Measurements from ENCODE around the gene ZGPAT. TPM values are rescaled to one million over a fixed set of nuclear protein-coding genes. Genes with fewer than 3 reads are reported as not detected.

The ZGPAT gene
- total RNA-seq, 4 donors from 2014 or later, result 13.4 to 20.8 (median 15.5) TPM

DNA sequence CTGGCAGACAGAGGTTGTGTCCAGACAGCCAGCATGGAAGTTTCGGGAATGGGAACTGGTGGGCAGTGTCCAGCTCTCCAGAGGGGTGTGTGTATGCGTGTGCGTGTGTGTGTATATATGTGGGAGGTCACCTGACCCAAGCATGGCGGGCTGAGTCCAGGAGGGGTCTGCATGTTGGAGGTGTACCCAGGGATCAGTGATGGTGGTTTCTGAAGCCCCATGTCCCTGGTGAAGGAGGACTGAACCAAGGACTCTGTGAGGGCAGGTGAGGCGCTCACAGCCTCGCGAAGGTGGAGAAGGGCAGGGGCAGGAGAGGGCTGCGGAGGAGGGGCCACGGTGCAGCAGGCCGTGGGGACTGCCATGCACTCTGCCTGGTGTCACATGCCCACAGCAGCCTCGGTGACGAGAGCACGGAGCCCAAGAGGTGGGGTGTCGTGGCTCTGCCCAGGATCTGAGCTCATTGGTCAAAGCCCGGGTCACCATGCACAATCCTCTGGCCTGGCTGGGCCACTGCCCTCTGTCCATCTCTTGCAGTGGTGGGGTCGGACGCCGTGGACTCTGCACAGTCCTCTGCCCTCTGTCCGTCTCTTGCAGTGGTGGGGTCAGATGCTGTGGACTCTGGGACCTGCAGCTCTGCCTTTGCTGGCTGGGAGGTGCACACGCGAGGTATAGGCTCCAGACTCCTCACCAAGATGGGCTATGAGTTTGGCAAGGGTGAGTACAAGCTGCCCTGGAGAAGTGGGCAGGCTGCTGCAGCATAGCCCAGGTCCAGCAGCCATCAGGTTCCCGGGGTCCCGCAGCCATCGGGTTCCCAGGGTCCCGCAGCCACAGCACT, 26.5 kb downstream of the ZGPAT start:
- DNase-seq (no peak), ATAC-seq (no peak)
- in situ Hi-C loops (cut with MboI; ENCODE audit: low sequenced_read_pairs in 4 of 4), result no loop called here
- TF ChIP-seq POLR2A (IDR thresholded peaks at IDR 0.05), result no peak
- TF ChIP-seq, protein P1, sequence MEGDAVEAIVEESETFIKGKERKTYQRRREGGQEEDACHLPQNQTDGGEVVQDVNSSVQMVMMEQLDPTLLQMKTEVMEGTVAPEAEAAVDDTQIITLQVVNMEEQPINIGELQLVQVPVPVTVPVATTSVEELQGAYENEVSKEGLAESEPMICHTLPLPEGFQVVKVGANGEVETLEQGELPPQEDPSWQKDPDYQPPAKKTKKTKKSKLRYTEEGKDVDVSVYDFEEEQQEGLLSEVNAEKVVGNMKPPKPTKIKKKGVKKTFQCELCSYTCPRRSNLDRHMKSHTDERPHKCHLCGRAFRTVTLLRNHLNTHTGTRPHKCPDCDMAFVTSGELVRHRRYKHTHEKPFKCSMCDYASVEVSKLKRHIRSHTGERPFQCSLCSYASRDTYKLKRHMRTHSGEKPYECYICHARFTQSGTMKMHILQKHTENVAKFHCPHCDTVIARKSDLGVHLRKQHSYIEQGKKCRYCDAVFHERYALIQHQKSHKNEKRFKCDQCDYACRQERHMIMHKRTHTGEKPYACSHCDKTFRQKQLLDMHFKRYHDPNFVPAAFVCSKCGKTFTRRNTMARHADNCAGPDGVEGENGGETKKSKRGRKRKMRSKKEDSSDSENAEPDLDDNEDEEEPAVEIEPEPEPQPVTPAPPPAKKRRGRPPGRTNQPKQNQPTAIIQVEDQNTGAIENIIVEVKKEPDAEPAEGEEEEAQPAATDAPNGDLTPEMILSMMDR (IDR thresholded peaks at IDR 0.05 in 4 of 5, conservative IDR thresholded peaks at IDR 0.05 in 1 of 5), result no peak
- no peak overlapping the region for H3K4me3 ChIP-seq
- intact Hi-C loops (cut with DNase I; ENCODE audit: low total_unique reads), result no loop called here
- no peaks in the 10 kb centered on the region for H3K27me3 ChIP-seq
- H3K36me3 ChIP-seq, result peaks cover 0 to 35% of the 10 kb centered on the region in 2 donors
- no peak overlapping the region for H3K27ac ChIP-seq
- H3K9me3 ChIP-seq, result no peaks in the 10 kb centered on the region
- peaks cover 7 to 15% of the 10 kb centered on the region in 2 donors for H3K4me1 ChIP-seq

DNA sequence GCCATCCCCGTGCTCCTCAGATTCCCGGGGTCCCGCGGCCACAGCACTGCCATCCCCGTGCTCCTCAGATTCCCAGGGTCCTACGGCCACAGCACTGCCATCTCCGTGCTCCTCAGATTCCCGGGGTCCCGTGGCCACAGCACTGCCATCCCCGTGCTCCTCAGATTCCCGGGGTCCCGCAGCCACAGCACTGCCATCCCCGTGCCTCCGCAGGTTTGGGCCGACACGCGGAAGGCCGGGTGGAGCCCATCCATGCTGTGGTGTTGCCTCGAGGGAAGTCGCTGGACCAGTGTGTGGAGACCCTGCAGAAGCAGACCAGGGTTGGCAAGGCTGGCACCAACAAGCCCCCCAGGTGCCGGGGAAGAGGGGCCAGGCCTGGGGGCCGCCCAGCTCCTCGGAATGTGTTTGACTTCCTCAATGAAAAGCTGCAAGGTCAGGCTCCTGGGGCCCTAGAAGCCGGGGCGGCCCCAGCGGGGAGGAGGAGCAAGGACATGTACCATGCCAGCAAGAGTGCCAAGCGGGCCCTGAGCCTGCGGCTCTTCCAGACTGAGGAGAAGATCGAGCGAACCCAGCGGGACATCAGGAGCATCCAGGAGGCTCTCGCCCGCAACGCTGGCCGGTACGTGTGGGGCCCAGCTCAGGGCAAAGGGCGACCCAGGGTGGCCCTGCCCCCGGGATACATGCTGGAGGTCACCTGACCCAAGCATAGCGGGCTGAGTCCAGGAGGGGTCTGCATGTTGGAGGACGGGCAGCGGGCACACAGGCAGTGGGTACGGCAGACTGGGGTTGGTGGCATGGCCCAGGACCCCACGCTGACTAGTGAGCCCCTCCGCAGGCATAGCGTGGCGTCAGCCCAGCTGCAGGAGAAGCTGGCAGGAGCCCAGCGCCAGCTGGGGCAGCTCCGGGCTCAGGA, 27.4 kb downstream of the ZGPAT start:
- in situ Hi-C loops (cut with MboI; ENCODE audit: low sequenced_read_pairs in 4 of 4) (no loop called here), intact Hi-C loops (cut with DNase I; ENCODE audit: low total_unique reads) (loop anchor here (5.0 kb wide), 1 partner anchor 93 kb away; no protein-coding TSS in a partner anchor)
- no peaks in the 10 kb centered on the region for H3K9me3 ChIP-seq
- peaks cover 0 to 35% of the 10 kb centered on the region in 2 donors for H3K36me3 ChIP-seq
- peaks cover 7 to 15% of the 10 kb centered on the region in 2 donors for H3K4me1 ChIP-seq
- no peak overlapping the region for H3K4me3 ChIP-seq
- ATAC-seq (no peak), DNase-seq (no peak)
- H3K27me3 ChIP-seq, result no peaks in the 10 kb centered on the region
- H3K27ac ChIP-seq, result no peak overlapping the region
- no peak for TF ChIP-seq POLR2A (IDR thresholded peaks at IDR 0.05)
- TF ChIP-seq, protein P1 (IDR thresholded peaks at IDR 0.05 in 4 of 5, conservative IDR thresholded peaks at IDR 0.05 in 1 of 5), result no peak

DNA sequence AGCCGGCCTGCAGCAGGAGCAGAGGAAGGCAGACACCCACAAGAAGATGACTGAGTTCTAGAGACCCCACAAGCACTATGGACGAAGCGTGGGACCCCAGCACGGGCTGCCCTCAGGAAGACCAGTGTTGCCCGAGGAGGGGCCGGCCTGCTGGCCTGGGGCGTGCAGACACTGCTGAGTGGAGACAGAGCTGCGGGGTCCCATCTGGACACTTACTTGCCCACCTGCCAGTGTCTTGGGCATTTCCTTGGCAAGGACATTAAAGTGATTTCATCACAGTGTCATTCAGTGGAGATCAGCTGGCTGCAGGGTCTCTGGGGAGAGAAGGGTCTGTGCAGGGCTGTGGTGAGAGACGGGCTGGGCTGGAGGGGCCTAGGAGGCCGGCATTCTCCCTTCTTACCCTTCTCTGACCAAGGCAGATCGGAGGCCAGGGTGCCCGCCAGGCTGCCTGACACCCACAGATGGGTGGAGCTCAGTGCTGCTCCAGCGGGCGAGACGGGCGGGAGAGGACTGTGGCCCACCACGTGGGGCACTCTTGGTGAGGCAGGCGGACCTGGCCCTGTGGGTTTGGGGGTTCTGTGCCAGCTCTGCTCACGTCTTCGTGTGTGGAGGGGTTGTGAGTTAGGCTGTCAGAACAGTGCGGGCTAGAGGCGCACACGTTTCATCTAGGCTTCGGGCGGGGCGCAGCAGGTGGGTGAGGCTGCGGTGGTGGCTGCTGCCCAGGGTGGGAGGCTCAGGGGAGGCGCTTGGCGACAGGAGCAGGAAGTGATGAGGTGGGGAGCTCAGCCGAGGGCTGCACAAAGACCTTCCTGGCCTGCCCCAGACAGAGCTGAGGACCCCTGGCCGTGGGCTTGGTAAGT, 28.2 kb downstream of the ZGPAT start, which contains the start of gene LIME1:
Gene LIME1, plus strand, starts transcription at position 806 of the 860 bp plus-strand sequence. CDS start 886 bp downstream, outside the sequence.
- Histone ChIP-seq H3K4me1 (peaks cover 11 to 24% of the 10 kb centered on the region in 2 donors), H3K4me3 (no peak within 1 kb of the TSS), H3K27me3 (no peaks in the 10 kb centered on the region), H3K36me3 (peaks cover 0 to 35% of the 10 kb centered on the region in 2 donors), H3K27ac (no peak within 1 kb of the TSS), H3K9me3 (no peaks in the 10 kb centered on the region)
- DNase-seq (no peak), ATAC-seq (no peak)
- intact Hi-C loops (cut with DNase I; ENCODE audit: low total_unique reads) (loop anchor here (5.0 kb wide), 1 partner anchor 94 kb away; no protein-coding TSS in a partner anchor), in situ Hi-C loops (cut with MboI; ENCODE audit: low sequenced_read_pairs in 4 of 4) (no loop called here)
- no peak for TF ChIP-seq POLR2A (IDR thresholded peaks at IDR 0.05)
- TF ChIP-seq, protein P1 (IDR thresholded peaks at IDR 0.05 in 4 of 5, conservative IDR thresholded peaks at IDR 0.05 in 1 of 5), result no peak
